ENCODE data around the gene HGD. TPM values are rescaled to one million over a fixed set of nuclear protein-coding genes. Genes with fewer than 3 reads are reported as not detected.

Gene HGD
- total RNA-seq, 1 donor from 2014 or later: 18.1 TPM

- no peak for TF ChIP-seq CTCF (conservative IDR thresholded peaks at IDR 0.05; ENCODE audit: low read depth, low read length)
- H3K4me3 ChIP-seq (ENCODE audit: low read depth, low read length): no peak overlapping the region
- no peak for DNase-seq (ENCODE audit: low read depth)
These were observed 6.1 kb upstream of the HGD start for GRCh38 chr3:120688121-120688520.

GRCh38 chr3:120685411-120685810 lies 3.4 kb upstream of the HGD start:
- TF ChIP-seq CTCF (conservative IDR thresholded peaks at IDR 0.05; ENCODE audit: low read depth, low read length): no peak
- H3K4me3 ChIP-seq (ENCODE audit: low read depth, low read length): no peak overlapping the region
- no peak for DNase-seq (ENCODE audit: low read depth)

GRCh38 chr3:120684896-120685295 lies 2.9 kb upstream of the HGD start:
- DNase-seq (ENCODE audit: low read depth): no peak
- no peak overlapping the region for H3K4me3 ChIP-seq (ENCODE audit: low read depth, low read length)
- no peak for TF ChIP-seq CTCF (conservative IDR thresholded peaks at IDR 0.05; ENCODE audit: low read depth, low read length)

- TF ChIP-seq CTCF (conservative IDR thresholded peaks at IDR 0.05; ENCODE audit: low read depth, low read length): no peak
- no peak overlapping the region for H3K4me3 ChIP-seq (ENCODE audit: low read depth, low read length)
- DNase-seq (ENCODE audit: low read depth): no peak
These were observed 1.7 kb upstream of the HGD start for GRCh38 chr3:120683671-120684301.

GRCh38 chr3:120683213-120683612 lies 1.2 kb upstream of the HGD start:
- no peak overlapping the region for H3K4me3 ChIP-seq (ENCODE audit: low read depth, low read length)
- DNase-seq (ENCODE audit: low read depth): no peak
- TF ChIP-seq CTCF (conservative IDR thresholded peaks at IDR 0.05; ENCODE audit: low read depth, low read length): no peak

GRCh38 chr3:120681506-120682038 lies 467 bp downstream of the HGD start:
- H3K4me3 ChIP-seq (ENCODE audit: low read depth, low read length): peak overlapping the region; percentile 70
- peak; percentile 71 for DNase-seq (ENCODE audit: low read depth)
- no peak for TF ChIP-seq CTCF (conservative IDR thresholded peaks at IDR 0.05; ENCODE audit: low read depth, low read length)

GRCh38 chr3:120681018-120681417 lies 1.0 kb downstream of the HGD start:
- peak overlapping the region; percentile 70 for H3K4me3 ChIP-seq (ENCODE audit: low read depth, low read length)
- no peak for DNase-seq (ENCODE audit: low read depth)
- TF ChIP-seq CTCF (conservative IDR thresholded peaks at IDR 0.05; ENCODE audit: low read depth, low read length): no peak

Measured in epithelial cell of proximal tubule (primary cell).